ENCODE measurements around the gene MGAT1. TPM values are rescaled to one million over a fixed set of nuclear protein-coding genes. Genes with fewer than 3 reads are reported as not detected.

The MGAT1 gene
- total RNA-seq, 3 donors from 2014 or later, result 89.8 to 117 (median 104) TPM

GRCh38 chr5:180779985-180780610 lies 22.5 kb downstream of the MGAT1 start:
- TF ChIP-seq CTCF (IDR thresholded peaks at IDR 0.05), result no peak
- ATAC-seq, result no peak
- Histone ChIP-seq H3K36me3 (ENCODE audit: low read depth) (no peaks in the 10 kb centered on the region), H3K4me1 (ENCODE audit: low read depth) (no peaks in the 10 kb centered on the region), H3K9me3 (no peaks in the 10 kb centered on the region), H3K4me3 (no peak overlapping the region)
- intact Hi-C loops (cut with DNase I, micrococcal nuclease), result loop anchor here in 1 of 2 donors (10.0 kb wide), 1 partner anchor 85 kb away; the partner anchor contains the start of gene ZFP62
- no peak for DNase-seq

- DNase-seq (no peak), ATAC-seq (no peak)
- Histone ChIP-seq H3K4me3 (no peak overlapping the region), H3K4me1 (ENCODE audit: low read depth) (no peaks in the 10 kb centered on the region), H3K36me3 (ENCODE audit: low read depth) (no peaks in the 10 kb centered on the region), H3K9me3 (no peaks in the 10 kb centered on the region)
- intact Hi-C loops (cut with DNase I, micrococcal nuclease), result no loop called here
- no peak for TF ChIP-seq CTCF (IDR thresholded peaks at IDR 0.05)
Measured at GRCh38 chr5:180777475-180777874, 25.1 kb downstream of the MGAT1 start.

GRCh38 chr5:180776376-180776775 lies 26.2 kb downstream of the MGAT1 start:
- H3K36me3 ChIP-seq (ENCODE audit: low read depth), result no peaks in the 10 kb centered on the region
- no peak for ATAC-seq
- H3K4me1 ChIP-seq (ENCODE audit: low read depth), result no peaks in the 10 kb centered on the region
- intact Hi-C loops (cut with DNase I, micrococcal nuclease), result no loop called here
- no peak for TF ChIP-seq CTCF (IDR thresholded peaks at IDR 0.05)
- no peak overlapping the region for H3K4me3 ChIP-seq
- H3K9me3 ChIP-seq, result peaks cover 5% of the 10 kb centered on the region
- no peak for DNase-seq

DNA sequence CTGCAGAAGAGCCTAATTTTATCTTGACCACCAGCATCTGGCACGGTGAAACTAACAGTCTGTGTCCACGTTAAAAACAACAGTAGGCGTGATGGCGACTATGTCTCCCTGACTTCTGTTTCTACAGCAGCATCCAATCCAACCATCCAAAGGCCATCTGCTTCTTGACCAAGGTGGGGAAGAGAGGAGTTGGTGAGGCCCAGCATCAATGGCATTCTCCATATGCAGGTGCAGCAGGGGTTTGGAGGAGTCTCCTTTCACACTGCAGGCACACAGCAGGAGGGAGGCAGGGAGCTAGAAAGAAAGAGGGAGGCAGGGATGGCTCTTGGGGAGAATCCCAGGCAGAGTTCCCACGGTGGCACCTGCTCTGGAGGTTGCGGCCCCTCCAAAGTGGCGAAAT lies 27.0 kb downstream of the MGAT1 start:
- intact Hi-C loops (cut with DNase I, micrococcal nuclease), result no loop called here
- no peak overlapping the region for H3K4me3 ChIP-seq
- ATAC-seq (no peak), DNase-seq (no peak)
- no peak for TF ChIP-seq CTCF (IDR thresholded peaks at IDR 0.05)
- H3K36me3 ChIP-seq (ENCODE audit: low read depth), result no peaks in the 10 kb centered on the region
- H3K9me3 ChIP-seq, result peaks cover 5% of the 10 kb centered on the region
- no peaks in the 10 kb centered on the region for H3K4me1 ChIP-seq (ENCODE audit: low read depth)

DNA sequence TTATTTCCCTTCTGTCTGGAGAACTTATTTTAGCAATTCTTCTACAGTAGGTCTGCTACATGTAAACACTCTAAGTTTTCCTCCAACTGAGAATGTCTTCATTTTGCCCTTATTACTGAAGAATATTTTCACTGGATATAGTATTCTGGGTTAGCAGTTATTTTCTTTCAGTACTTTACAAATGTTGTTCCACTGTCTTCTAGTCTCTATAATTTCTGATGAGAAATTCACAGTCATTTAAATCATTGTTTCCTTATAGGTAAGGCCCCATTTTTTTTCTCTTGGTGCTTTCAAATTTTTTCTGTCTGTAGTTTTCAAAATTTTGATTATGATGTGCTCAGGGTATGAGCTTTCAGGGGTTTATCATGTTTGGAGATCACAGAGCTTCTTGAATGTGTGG lies 30.8 kb downstream of the MGAT1 start:
- ATAC-seq (no peak), DNase-seq (no peak)
- intact Hi-C loops (cut with DNase I, micrococcal nuclease), result no loop called here
- Histone ChIP-seq H3K4me1 (ENCODE audit: low read depth) (no peaks in the 10 kb centered on the region), H3K4me3 (no peak overlapping the region), H3K9me3 (peaks cover 5% of the 10 kb centered on the region), H3K36me3 (ENCODE audit: low read depth) (no peaks in the 10 kb centered on the region)
- no peak for TF ChIP-seq CTCF (IDR thresholded peaks at IDR 0.05)

- TF ChIP-seq CTCF (IDR thresholded peaks at IDR 0.05), result no peak
- no peak for DNase-seq
Measured at GRCh38 chr5:180769821-180770220, 32.8 kb downstream of the MGAT1 start.

More at GRCh38 chr5:180769821-180770220, 32.8 kb downstream of the MGAT1 start:
- intact Hi-C loops (cut with DNase I, micrococcal nuclease), result no loop called here
- no peaks in the 10 kb centered on the region for H3K36me3 ChIP-seq (ENCODE audit: low read depth)
- H3K9me3 ChIP-seq, result peaks cover 5% of the 10 kb centered on the region
- H3K4me1 ChIP-seq (ENCODE audit: low read depth), result no peaks in the 10 kb centered on the region
- ATAC-seq, result no peak
- H3K4me3 ChIP-seq, result no peak overlapping the region
